ENCODE results near the gene PEA15. TPM values are rescaled to one million over a fixed set of nuclear protein-coding genes. Genes with fewer than 3 reads are reported as not detected.
A peak's percentile ranks its signal among the peaks of the same experiment; 100 is the strongest.

PEA15 gene
- total and polyA plus RNA-seq, 9 of the 15 experiments (the other 6 are each of a cell fraction or from before 2014, with no cell fraction given) = 8.2 to 175 (median 35.4) TPM

- TF ChIP-seq, protein P1, sequence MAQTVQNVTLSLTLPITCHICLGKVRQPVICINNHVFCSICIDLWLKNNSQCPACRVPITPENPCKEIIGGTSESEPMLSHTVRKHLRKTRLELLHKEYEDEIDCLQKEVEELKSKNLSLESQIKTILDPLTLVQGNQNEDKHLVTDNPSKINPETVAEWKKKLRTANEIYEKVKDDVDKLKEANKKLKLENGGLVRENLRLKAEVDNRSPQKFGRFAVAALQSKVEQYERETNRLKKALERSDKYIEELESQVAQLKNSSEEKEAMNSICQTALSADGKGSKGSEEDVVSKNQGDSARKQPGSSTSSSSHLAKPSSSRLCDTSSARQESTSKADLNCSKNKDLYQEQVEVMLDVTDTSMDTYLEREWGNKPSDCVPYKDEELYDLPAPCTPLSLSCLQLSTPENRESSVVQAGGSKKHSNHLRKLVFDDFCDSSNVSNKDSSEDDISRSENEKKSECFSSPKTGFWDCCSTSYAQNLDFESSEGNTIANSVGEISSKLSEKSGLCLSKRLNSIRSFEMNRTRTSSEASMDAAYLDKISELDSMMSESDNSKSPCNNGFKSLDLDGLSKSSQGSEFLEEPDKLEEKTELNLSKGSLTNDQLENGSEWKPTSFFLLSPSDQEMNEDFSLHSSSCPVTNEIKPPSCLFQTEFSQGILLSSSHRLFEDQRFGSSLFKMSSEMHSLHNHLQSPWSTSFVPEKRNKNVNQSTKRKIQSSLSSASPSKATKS (CRISPR knock-in tag; IDR thresholded peaks at IDR 0.05) = no peak
- TF ChIP-seq ZNF280B (CRISPR knock-in tag; IDR thresholded peaks at IDR 0.05) (no peak), GABPB2 (CRISPR knock-in tag; conservative IDR thresholded peaks at IDR 0.05) (no peak)
Observed at GRCh38 chr1:160204526-160205241, 500 bp upstream of the PEA15 start (continued).

GRCh38 chr1:160206036-160206389 lies 829 bp downstream of the PEA15 start:
- ATAC-seq = peak; percentile 67
- no peaks in the 10 kb centered on the region for H3K27me3 ChIP-seq (ENCODE audit: control insufficient read depth in 2 of 2, insufficient read depth in 2 of 2, low read length in 2 of 2)
- intact Hi-C loops (cut with micrococcal nuclease) (no loop called here), in situ Hi-C loops (cut with MboI) (no loop called here)
- no peaks in the 10 kb centered on the region for H3K9me1 ChIP-seq (ENCODE audit: control insufficient read depth, insufficient read depth, low read length)
- no peak for FAIRE-seq
- CTCF ChIA-PET (ENCODE audit: low intra/inter-chr PET ratio) = no interaction called here
- DNase-seq (ENCODE audit: extremely low read depth in 1 of 4, low spot score in 3 of 4) = peak; percentile 51 to 62 (median 58)
- POLR2A ChIA-PET = interaction anchor here (0.5 to 0.7 kb wide), 2 partner anchors 9 to 10 kb away, joined by 3 read pairs; no protein-coding TSS in a partner anchor
- BruUV-seq (replicated peaks) = no TSS peak
- H3K9ac ChIP-seq (ENCODE audit: insufficient read depth in 1 of 2, low read depth in 2 of 2, low read length in 2 of 2) = peak overlapping the region; percentile 94 to 99
- peak overlapping the region; percentile 92 for H3K4me2 ChIP-seq (ENCODE audit: insufficient read depth, low read length)
- peaks cover 3% of the 10 kb centered on the region; the same call in 1 of the 2 replicates for H4K20me1 ChIP-seq (replicated peaks; ENCODE audit: control insufficient read depth, insufficient read depth, low read length)
- H3K4me1 ChIP-seq (replicated peaks in 1 of 2; ENCODE audit: control insufficient read depth in 2 of 2, insufficient read depth in 2 of 2, low read length in 2 of 2) = peaks cover 25 to 30% of the 10 kb centered on the region in 2 experiments
- no peaks in the 10 kb centered on the region for H3K9me3 ChIP-seq (replicated peaks; ENCODE audit: control insufficient read depth, insufficient read depth, low read depth, low read length)
- H2AFZ ChIP-seq (ENCODE audit: low read depth, low read length) = peak overlapping the region; percentile 86
- peaks cover 16% of the 10 kb centered on the region for H3K79me2 ChIP-seq (ENCODE audit: control insufficient read depth, insufficient read depth, low read length)
- WGBS (ENCODE audit: insufficient coverage, low coverage, missing lambda C conversion rate) = 5% methylated on average over 9 of the region's 9 CpGs
- peak overlapping the region; percentile 94 for H3K4me3 ChIP-seq
- peak overlapping the region; percentile 86; the same call in 2 of the 3 replicates for H3K27ac ChIP-seq (ENCODE audit: extremely low read depth, low read depth, low read length)
- peaks cover 38% of the 10 kb centered on the region; the same call in 2 of the 3 replicates for H3K36me3 ChIP-seq (ENCODE audit: control insufficient read depth, insufficient read depth, low read length)
- TF ChIP-seq GTF2E2 (tag; IDR thresholded peaks at IDR 0.05) (no peak), SIN3B (IDR thresholded peaks at IDR 0.05; ENCODE audit: low read depth) (no peak), USF2 (CRISPR knock-in tag; IDR thresholded peaks at IDR 0.05) (peak; percentile 18; the same call in 1 of the 2 replicates), MNT (conservative IDR thresholded peaks at IDR 0.05) (peak in 1 of 2 experiments; percentile 48; a peak in 2 of 4 replicates), C11orf30 (IDR thresholded peaks at IDR 0.05; ENCODE audit: low read depth) (peak; percentile 37), ZNF140 (CRISPR knock-in tag; IDR thresholded peaks at IDR 0.05) (no peak), POLR2H (tag; IDR thresholded peaks at IDR 0.05; ENCODE audit: low read depth) (no peak)
- TF ChIP-seq, protein P2, sequence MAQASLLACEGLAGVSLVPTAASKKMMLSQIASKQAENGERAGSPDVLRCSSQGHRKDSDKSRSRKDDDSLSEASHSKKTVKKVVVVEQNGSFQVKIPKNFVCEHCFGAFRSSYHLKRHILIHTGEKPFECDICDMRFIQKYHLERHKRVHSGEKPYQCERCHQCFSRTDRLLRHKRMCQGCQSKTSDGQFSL (CRISPR knock-in tag; IDR thresholded peaks at IDR 0.05) = peak; percentile 70; the same call in 1 of the 2 replicates
- TF ChIP-seq, protein P2 (tag; IDR thresholded peaks at IDR 0.05) = peak in 1 of 2 experiments; percentile 50; a peak in 1 of 4 replicates
